NAMALWA (cell line): ENCODE measurements around the gene FER.
"Not testable (repeated sequence)": the region's sequence is repeated elsewhere in the genome, so short reads cannot be mapped to it uniquely, and the experiment has no call there.

ENCODE experiments used
- DNase-seq: peaks from one replicate; pipeline ENCODE4 v3.0.0-alpha.2; 2015; ENCODE audit warnings: low spot score

The FER gene

DNA sequence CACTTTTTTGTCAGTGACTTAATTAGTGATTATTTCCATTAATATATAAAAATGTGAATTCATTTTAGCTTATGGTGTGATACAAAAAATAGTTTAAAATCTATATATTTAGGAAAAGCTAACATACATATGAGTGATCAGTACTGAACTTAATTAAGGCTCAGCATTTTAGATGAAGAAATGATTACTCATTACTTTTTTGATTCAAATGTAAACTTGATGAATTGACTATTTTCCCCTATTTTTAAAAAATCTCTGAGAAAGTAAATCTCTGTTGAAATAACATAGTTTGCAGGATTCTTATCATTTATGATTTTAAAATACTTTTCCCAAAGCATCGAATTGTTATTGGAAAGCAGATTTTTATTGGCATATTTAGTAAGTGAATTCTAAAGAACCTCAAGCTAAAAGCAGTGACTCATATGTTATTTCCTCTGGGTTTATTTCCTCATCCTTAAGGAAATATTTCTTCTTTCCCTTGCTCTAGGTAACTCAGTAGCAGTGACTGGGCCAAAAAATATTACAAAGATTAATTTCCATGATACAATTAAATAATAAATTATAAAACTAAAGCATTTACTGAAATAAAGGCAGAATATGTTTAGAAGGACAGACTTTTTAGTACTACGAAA lies 290.6 kb downstream of the FER start:
- DNase-seq: no peak

DNA sequence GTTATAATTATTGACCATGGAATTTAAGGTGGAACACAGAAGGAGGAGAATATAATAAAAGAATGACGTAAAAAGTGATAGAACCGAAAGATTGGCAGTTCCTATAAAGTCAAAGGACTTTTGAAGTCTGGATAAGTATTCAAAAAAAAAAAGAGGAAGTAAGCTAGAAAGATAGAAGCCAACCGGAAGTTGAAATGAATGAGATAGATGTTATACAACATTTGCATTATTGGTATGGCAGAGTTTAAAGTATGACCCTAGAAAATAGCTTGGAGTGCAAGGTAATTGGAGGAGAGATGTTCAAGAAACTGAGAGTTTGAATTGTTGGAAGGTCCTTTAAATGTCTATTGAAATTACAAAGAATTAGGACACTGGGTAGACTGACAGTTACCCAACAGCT lies 293.6 kb downstream of the FER start:
- DNase-seq: peak; percentile 56

DNA sequence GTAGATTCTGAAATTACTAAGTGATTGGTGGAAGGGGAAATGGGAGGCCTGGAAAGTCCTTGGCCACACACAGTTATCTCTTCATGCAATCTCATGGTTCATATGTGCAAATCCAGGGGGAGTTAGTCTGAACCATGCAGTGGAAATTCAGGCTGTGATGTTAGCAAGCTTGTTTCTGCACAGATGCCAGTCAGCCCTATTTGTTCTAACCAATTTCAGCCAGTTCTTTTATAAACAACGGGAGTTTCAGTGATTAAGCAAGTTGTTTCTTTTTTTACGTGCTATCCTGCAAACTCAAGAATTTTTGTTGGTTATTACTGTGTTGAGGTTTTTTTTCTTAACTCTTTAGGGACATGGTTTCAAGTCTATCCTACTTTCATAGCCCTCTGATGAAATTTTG lies 298.0 kb downstream of the FER start:
- no peak for DNase-seq

DNA sequence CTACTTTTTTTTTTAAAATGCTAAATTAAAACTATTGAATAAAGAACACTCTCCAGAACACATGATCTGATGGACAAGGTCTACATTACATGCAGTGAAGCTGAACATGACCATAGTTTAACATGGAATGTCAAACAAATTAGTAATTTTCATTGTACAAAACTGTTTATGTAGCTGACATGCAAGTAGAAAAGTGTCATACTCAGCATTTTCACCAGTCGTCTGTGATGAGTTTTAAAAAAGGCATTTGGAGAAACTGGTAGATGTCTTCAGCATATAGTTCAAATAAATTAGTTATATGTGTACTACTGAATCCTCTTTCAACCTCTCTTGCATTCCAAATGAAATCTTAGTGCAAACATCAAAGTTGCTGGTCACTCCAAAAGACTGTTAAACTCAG lies 301.9 kb downstream of the FER start:
- no peak for DNase-seq

DNA sequence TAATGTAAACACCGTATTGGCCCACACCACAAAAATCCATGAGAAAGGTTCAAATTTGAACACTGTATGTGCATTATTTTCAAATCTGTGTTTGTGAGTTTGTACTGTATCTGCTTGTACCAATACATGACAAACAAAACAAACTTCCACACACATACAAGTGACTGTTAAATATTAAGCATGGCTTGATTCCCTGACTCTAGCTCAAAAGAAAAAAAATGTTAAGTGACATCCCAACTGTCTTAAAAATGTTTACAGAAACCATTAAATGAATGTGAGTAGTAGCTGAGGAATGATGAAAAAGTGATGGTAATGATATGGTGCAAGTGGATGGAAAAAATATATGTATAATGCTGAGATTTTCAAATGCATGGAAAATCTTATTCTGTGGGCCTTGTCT lies 302.6 kb downstream of the FER start:
- DNase-seq: not testable (repeated sequence)

DNA sequence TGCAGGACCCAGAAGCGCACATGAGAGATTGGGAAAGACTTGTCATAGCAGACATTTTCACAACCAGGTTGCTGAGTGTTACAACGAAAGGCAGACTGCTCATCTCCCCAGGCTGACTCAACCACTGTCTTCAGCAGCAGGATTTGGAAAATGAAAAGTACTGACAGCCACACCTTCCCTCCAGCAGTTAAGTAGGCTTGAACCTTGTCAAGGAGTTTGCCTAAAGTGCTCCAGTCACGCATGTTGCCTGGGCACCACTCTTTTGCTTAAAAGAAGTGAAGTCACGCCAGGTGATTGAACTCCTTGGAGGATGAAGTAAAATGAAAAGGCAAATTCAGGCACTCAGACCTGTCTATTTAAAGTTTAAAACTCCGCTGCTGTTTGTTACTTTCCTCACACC lies 304.5 kb downstream of the FER start:
- DNase-seq: not testable (repeated sequence)

DNA sequence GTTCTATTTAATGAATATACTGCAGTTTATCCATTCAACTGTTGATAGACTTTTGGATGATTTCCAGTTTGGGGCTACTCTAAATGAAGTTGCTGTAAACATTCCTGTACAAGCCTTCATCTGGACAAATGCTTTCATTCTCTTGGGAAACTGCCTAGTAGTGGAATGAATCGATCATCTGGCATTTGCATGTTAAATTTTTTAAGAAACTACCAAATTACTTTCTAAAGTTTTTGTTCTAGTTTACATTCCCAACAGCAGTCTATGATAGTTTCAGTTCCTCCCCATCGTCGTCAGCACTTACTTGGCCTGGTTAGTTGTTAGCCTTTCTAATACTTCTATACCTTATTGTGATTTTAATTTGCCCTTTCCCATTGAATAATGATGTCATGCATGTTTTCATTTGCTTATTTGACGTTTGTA lies 306.3 kb downstream of the FER start:
- DNase-seq: peak; percentile 20

DNA sequence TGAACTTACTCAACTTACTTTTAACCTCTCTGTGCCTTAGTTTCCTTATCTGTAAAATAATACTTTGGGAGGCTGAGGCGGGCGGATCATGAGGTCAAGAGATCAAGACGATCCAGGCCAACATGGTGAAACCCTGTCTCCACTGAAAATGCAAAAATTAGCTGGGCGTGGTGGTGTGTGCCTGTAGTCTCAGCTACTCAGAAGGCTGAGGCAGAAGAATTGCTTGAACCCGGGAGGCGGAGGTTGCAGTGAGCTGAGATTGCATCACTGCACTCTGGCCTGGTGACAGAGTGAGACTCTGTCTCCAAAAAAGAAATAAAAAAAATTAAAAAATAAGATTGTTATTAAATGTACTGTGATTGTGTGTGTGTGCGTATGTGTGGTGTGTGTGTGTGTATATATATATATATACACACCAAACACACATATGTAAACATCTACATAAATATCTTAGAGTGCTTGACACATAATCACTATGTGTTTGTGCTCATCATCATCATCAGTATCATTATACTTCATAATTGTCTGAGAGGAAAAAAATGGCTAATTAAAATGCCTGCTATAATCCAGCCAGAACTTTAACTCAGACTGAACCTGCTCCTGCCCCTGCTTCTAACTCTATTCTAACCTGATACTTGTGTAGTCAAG lies 312.8 kb downstream of the FER start:
- no peak for DNase-seq

DNA sequence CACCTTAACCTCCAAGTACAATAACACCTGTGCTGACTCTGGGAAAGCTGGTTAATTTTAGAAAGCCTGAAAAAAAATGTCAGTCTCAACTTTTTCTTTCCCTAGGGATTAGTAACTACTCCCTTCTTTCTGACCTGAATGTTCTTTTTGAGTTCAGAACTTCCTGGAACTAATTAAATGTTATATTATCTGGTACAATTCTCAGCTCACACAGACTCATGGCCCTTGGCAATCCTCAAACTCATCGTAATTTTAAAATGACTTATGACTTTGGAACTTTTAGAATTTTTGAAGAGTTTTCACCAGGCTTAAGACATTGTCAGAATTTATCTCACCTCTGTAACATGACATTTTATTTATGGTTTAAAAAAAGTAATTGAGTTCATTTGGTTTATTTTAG lies 315.0 kb downstream of the FER start:
- no peak for DNase-seq

DNA sequence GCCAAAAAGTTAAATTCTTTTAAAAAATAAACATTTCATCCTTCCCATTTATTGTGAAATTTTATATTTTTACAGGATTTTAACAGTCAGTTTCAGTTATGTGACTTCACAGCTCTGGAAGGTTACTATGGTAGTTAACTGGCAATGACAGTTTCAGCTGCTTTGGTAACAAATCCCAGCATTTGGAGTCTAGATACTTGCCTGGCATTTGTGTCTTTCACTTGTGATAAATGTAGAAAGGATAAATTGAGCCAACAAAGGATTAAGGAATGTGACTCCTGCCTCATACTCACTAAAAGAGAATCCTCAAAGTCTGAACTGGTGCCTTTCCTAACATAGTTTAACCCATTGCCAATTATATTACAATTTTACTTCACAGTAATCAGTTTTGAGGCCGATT lies 315.5 kb downstream of the FER start:
- DNase-seq: no peak

DNA sequence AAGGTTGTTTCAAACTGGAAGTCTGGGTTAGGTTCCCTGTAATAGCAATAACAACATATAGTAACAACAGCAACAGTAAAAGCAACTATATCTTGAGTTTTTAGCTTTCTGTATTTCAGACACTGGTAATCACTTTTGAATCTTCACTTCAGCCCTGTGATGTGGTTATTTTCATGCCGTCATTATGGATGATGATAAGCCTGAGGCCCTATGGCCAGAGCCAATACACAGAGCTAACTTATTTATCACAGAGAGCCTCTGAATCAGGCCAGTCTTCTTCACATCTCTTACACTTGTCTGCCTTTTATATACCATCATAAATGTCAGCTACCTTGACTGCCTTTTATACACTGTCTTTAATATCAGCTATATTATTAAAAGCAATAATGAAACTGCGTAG lies 329.0 kb downstream of the FER start:
- no peak for DNase-seq

DNA sequence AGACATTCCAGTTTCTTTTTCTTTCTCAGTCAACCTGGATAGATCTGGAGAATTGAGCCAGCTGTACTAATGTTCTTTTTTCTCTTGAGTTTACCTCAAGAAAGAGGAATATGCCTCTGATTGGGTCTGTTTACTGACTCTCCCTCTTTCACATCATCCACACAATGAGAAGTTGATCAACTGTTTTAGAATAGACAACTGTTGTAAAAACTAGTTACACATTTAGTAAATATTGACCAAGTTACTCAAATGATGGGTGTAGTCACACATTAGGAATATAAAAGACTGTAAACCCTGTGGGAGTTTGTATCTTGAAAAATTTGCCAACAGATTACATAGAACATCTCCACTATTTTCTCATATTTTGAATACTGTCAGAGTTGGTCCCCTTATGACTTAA lies 330.8 kb downstream of the FER start:
- DNase-seq: no peak

DNA sequence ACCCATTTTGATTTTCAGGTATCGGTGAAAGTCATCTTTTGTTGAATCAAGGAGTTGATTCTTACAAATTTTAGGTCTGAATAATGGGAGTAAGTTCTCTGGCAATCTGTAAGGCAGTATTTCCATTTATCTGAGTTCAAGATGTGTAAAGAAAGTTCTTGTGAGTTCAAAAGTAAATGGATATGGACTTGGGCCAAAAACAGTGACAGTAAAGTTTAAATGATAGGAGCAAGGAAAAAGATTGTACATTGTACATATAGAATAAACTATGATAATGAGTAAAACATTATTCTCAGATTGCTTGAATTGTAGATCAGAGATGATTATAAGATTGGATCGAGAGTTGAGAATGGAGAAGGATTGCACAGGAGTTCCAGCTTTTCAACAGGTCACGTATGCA lies 332.8 kb downstream of the FER start:
- no peak for DNase-seq

DNA sequence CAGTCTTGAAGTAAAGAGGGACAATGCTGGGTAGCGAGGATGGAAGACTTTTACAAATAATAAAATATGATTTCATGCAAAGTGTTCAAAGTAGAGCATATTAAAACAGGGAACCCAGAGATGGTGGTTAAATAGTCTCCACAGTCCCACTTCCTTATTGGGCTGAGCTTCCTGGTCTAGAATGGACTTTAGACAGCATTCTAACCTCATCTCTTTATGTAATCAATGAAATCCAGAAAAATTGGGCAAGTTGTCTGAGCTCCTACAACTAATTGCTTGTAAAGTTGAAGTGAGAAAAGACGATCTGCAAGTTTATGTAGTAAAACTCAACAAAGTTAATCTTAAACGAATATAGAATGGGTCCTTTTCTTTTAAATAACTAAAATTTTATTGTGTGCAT lies 333.2 kb downstream of the FER start:
- no peak for DNase-seq

DNA sequence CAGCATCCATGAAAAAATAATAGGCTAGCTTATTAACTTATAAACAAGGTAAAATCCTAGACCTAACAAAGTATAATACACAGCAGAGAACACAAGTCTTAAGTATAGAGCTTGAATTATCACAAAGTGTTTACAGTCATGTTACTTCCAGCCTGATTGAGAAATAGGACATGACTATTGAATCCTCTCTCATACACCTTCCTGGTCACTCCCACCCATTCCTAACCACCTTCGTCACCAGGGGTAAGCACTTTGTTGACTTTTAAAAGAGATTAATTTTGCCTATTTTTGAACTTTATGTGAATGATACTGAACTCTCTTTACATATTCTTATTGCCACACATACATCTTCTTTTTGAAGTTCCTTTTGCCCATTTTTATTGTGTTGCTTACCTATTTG lies 336.2 kb downstream of the FER start:
- no peak for DNase-seq

DNA sequence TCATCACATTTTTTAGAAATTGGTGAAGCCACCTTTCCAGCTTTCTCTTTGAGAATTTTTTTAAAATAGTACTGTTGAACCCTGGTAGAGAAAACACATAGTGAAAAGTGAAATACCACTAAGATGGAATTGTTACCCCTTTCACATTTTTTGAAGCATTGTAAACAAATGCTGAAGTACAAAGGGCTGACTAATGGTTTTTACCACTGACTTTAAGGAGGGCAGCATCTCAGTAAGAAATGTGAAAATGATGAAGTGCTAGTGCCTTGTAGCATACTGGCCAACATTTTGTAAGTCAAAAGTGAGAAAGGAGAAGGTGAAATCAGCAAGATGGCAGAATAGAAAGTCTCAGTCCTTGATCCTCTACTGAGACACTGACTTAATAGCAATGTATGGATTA lies 341.5 kb downstream of the FER start:
- DNase-seq: no peak

DNA sequence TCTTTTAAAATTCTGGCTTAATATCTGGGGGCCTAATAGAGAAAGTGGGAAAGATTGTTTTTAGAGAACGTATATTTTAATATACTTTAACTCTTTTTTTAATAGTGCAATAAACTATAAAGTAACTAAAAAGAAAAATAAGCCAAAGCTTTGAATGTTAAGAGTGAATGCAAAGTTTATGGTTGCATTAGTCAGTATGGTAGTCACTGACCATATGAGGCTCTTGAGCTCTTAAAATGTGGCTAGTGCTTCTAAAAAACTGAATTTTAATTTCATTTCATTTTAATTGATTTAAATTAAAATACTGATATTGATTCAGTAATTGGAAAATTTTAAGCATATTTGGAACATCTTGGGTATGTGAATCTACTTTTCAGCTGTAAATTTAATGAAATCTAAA lies 351.4 kb downstream of the FER start:
- DNase-seq: no peak

DNA sequence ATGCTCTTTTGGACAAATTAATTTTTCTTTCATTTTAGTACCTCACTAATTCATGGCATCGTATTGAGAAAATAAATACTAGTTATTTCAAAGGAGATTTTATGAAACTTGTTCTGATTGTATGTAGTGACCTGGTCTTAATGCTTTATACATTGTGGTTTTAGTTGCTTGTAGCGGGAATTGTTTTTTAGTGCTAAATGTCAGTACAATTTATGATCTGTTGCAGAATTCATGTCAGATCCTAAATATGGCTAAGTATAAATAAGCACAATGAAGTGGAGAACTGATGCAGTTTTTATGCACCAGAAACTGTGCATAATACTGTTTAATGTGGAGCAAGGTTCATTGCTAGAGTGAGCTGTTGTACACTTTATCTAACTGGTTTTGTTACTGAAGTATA lies 353.3 kb downstream of the FER start:
- no peak for DNase-seq

DNA sequence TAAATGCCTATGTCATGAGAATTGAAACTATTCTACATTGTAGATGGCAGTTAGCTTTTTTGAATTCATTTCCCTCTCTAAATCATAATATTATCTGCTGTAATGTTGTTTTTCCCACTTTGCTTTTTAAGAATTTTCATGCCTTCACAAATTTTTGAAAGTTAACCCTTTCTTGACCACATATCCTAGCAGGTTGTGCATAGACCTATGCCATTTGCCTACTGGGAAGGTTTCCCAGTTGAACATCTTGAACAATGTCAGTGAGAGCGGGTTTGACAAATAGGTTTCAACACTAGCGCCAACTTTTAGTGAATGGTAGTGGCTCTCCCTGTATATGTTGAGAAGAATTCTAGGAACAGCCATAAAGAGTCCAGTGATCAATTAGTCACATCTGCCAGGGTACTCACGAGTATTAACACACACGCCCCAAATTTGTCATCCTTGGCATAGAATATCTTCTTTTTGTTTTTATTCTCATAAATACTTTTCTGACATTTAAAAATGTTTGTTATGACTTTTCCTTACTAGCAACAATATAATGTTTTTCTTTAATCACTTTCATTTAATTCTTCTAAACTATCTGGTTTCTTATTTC lies 354.5 kb downstream of the FER start:
- DNase-seq: no peak

DNA sequence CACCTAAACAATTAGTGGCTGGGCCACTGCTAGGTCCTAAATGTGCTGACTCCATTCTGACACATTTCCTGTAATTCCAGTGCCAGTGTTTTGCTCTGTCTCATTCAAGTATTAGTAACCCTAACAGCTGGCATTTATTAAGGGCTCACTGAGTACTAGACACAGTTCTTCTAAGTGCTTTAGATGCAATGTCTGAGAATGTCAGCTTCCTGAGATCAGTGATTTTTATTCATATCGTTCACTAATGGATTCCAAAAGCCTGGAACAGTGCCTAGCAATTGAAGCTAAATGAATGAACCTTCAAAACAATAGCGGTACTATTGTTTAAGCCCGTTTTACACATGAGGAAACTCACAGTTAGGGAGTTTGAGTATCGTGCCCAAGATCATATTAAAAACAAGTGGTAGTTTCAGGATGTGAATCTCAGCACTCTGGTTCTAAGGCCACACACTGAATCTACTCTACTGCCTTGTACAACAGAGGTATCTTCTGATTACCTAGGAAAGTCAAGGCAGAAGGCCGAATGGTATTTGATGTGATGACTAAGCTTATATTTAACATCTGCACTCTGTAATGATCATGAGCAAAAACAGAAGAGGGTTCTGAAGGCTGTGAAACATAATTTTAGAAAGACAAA lies 358.1 kb downstream of the FER start:
- no peak for DNase-seq

DNA sequence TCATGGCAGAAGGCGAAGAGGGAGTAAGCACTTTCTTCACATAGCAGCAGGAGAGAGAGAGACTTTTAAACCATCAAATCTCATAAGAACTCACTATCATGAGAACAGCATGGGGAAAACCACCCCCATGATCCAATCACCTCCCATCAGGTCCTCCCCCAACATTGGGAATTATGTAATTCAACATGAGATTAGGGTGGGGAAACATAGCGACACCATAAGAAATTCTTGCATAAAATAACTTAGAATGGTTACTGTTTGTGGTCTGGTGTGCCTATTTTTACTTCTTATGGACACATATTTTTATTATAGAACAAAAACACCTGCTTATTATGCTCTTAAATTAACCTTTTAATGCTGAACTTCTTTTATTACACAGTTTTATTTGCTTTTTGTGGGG lies 364.0 kb downstream of the FER start:
- no peak for DNase-seq

DNA sequence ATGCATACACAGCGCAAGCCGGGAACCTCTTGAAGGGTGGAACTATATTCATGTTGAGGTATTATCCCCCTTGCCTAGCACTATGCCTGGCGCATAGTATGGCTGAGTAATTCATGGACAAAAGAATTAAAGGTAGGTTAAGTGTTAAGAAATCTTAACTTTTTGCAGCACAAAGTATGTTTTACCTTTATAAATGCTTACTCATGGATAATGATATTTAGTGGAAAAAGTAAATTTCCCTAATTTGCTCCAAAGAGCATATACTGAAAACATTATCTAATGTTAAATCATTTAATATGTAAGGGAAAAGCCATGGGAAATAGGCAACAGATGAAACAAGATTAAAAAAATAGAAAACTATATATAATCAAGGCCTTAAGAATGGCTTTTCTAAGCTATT lies 365.9 kb downstream of the FER start:
- no peak for DNase-seq

DNA sequence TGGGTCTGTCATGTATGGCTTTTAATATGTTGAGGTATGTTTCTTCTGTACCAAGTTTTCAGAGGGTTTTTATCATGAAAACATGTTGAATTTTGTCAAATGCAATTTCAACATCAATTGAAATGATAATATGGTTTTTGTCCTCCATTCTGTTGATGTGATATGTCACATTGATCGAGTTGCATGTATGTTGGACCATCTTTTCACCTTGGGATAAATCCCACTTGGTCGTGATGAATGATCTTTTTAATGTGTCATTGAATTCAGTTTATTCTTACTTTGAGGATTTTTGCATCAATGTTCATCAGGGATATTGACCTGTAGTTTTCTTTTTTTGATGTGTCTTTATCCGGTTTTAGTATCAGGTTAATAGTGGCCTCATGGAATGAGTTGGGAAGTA lies 373.5 kb downstream of the FER start:
- DNase-seq: no peak
